OCI-LY3 (cell line): ENCODE measurements around the gene COA7.

Experiments
- EZH2phosphoT487 ChIP-seq: fragments of 200-600 bp; shearing (Covaris generic); IDR thresholded peaks from 2 replicates; pipeline ENCODE4 v1.6.1; 2018; ENCODE audit warnings: antibody characterized with exemption, mixed run types, low read depth
- TF ChIP-seq, protein P1 (sequence below): fragments of 200-600, 300-600 bp; sonication (generic); IDR thresholded peaks from 2 replicates; pipeline ENCODE4 v1.5.1; 2014; ENCODE audit warnings: antibody characterized with exemption, low read length, low read depth

DNA sequence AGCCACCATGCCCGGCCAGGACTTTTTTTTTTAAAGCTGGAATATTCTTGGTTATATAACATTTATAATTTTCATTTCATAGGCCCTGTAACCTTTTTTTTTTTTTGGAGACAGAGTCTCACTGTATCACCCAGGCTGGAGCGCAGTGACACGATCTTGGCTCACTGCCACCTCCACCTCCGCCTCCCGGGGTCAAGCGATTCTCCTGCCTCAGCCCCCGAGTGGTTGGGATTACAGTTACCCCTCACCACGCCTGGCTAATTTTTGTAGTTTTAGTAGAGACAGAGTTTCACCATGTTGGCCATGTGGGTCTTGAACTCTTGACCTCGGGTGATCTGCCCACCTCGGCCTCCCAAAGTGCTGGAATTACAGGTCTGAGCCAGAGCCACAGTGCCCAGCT lies 40.7 kb upstream of the COA7 start:
- TF ChIP-seq, protein P1, sequence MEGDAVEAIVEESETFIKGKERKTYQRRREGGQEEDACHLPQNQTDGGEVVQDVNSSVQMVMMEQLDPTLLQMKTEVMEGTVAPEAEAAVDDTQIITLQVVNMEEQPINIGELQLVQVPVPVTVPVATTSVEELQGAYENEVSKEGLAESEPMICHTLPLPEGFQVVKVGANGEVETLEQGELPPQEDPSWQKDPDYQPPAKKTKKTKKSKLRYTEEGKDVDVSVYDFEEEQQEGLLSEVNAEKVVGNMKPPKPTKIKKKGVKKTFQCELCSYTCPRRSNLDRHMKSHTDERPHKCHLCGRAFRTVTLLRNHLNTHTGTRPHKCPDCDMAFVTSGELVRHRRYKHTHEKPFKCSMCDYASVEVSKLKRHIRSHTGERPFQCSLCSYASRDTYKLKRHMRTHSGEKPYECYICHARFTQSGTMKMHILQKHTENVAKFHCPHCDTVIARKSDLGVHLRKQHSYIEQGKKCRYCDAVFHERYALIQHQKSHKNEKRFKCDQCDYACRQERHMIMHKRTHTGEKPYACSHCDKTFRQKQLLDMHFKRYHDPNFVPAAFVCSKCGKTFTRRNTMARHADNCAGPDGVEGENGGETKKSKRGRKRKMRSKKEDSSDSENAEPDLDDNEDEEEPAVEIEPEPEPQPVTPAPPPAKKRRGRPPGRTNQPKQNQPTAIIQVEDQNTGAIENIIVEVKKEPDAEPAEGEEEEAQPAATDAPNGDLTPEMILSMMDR: no peak
- TF ChIP-seq EZH2phosphoT487: no peak
